22Rv1 (cell line): Measurements from ENCODE around the gene UMOD.

Experiments
- ZFX ChIP-seq: fragments of 450-650 bp; IDR thresholded peaks from 2 replicates; pipeline ENCODE4 v1.6.1; 2017; ENCODE audit warnings: antibody characterized with exemption, borderline replicate concordance
- TF ChIP-seq, protein P1 (sequence below): fragments of 450-650 bp; IDR thresholded peaks from 2 replicates; pipeline ENCODE4 v1.5.1; 2017; ENCODE audit warnings: mild to moderate bottlenecking

DNA sequence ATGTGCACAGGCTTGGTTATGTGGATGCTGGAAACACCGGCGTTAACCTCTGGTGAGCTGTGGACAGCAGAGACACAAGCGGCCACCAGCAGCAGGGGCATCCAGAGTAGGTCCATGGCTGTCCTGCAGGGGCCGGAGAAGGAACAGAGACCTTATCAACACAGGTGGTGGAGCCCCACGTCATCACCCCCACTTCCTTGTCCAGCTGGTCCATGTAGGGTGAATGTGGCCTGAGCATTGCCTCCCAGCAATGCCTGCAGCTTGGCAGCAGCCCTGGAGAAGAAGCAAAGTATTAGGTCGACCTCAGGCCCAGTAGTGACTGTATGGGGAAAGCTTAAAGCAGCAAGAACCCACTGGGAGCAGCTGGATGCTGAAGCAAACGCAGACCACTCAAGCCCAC is 46.7 kb upstream of the UMOD start:
- TF ChIP-seq, protein P1, sequence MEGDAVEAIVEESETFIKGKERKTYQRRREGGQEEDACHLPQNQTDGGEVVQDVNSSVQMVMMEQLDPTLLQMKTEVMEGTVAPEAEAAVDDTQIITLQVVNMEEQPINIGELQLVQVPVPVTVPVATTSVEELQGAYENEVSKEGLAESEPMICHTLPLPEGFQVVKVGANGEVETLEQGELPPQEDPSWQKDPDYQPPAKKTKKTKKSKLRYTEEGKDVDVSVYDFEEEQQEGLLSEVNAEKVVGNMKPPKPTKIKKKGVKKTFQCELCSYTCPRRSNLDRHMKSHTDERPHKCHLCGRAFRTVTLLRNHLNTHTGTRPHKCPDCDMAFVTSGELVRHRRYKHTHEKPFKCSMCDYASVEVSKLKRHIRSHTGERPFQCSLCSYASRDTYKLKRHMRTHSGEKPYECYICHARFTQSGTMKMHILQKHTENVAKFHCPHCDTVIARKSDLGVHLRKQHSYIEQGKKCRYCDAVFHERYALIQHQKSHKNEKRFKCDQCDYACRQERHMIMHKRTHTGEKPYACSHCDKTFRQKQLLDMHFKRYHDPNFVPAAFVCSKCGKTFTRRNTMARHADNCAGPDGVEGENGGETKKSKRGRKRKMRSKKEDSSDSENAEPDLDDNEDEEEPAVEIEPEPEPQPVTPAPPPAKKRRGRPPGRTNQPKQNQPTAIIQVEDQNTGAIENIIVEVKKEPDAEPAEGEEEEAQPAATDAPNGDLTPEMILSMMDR = no peak
- TF ChIP-seq ZFX = no peak
